MCF 10A (cell line): ENCODE data around the gene NEURL4. TPM values are rescaled to one million over a fixed set of nuclear protein-coding genes. Genes with fewer than 3 reads are reported as not detected.

Source experiments
- BruUV-seq: library from RNA; stranded (reverse); fragments of 400-500 nt; replicated peaks from 2 replicates; lab custom pipeline; 2021; lab: Mats Ljungman, UMichigan
- CTCF ChIA-PET: fragments of 300-600 bp; sonication (Branson Sonifier 250); formaldehyde crosslinking; extraction: SDS; loops from one replicate; lab custom pipeline; 2021; ENCODE audit warnings: antibody characterized with exemption, inconsistent platforms; lab: Yijun Ruan, JAX
- POLR2A ChIA-PET: fragments of 300-600, 350-650 bp; sonication (Branson Sonifier 250); formaldehyde crosslinking; extraction: SDS; loops from one replicate; lab custom pipeline; 2020; ENCODE audit warnings: antibody characterized with exemption, inconsistent platforms; lab: Yijun Ruan, JAX
- DNase-seq: peaks from one replicate; pipeline ENCODE4 v3.0.0-alpha.2; 2018; ENCODE audit not compliant: unreplicated experiment
- H3K27ac Mint-ChIP-seq: one replicate; pipeline ENCODE4 v1.8.0; 2022; ENCODE audit warnings: mild to moderate bottlenecking, low read depth, mixed read lengths; ENCODE audit not compliant: unreplicated experiment
- H3K27me3 Mint-ChIP-seq: one replicate; pipeline ENCODE4 v1.8.0; 2022; ENCODE audit warnings: mixed read lengths; ENCODE audit not compliant: insufficient read depth, unreplicated experiment
- H3K36me3 Mint-ChIP-seq: one replicate; pipeline ENCODE4 v1.8.0; 2022; ENCODE audit warnings: mild to moderate bottlenecking, moderate library complexity, mixed read lengths; ENCODE audit not compliant: insufficient read depth, unreplicated experiment
- H3K4me1 Mint-ChIP-seq: one replicate; pipeline ENCODE4 v1.8.0; 2022; ENCODE audit warnings: mixed read lengths; ENCODE audit not compliant: insufficient read depth, unreplicated experiment
- H3K4me3 Mint-ChIP-seq: one replicate; pipeline ENCODE4 v1.8.0; 2022; ENCODE audit warnings: mild to moderate bottlenecking, moderate library complexity, mixed read lengths; ENCODE audit not compliant: unreplicated experiment
- H3K9me3 Mint-ChIP-seq: one replicate; pipeline ENCODE4 v1.8.0; 2022; ENCODE audit warnings: mixed read lengths; ENCODE audit not compliant: unreplicated experiment
- intact Hi-C: fragments of 100-400 bp; cut with micrococcal nuclease; formaldehyde crosslinking; loops from 2 replicates; pipeline ENCODE4 v1.14.1; 2022
- total RNA-seq: library from RNA; stranded (reverse); gene quantifications from 2 replicates; pipeline ENCODE4 v1.2.3, GENCODE V29; 2022
- TF ChIP-seq, protein P1 (sequence below): fragments of 200-600 bp; IDR thresholded peaks from one replicate; pipeline ENCODE4 v1.8.0; 2022; ENCODE audit warnings: antibody characterized with exemption, mild to moderate bottlenecking; ENCODE audit not compliant: unreplicated experiment

NEURL4 gene
- total RNA-seq, 1 experiment from 2014 or later = 39.3 TPM

DNA sequence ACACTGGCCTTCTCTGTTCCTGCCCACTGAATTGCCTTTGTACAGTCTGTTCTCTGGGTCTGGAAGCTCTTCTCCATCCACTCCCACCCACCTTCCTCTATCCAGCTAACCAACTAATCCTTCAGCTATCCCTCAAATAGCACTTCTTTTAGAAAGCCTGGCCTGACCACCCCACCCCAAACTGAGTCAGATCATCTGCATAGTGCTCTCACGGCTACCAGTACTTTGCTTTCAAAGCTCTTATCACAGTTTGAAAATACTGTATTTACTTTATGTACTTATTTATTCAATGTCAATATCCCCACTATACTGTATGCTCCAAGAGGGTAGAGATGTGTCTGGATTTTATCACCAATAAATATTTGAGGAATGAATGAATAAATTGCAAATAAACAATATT lies 62.4 kb downstream of the NEURL4 start:
- no peak for DNase-seq
- Mint-ChIP-seq H3K36me3 (no peaks in the 10 kb centered on the region), H3K9me3 (no peaks in the 10 kb centered on the region), H3K4me3 (no peak overlapping the region), H3K27me3 (no peaks in the 10 kb centered on the region), H3K4me1 (peaks cover 29% of the 10 kb centered on the region), H3K27ac (no peak overlapping the region)
- ChIA-PET CTCF (interaction anchor here (0.6 to 1.5 kb wide), 6 partner anchors 29 to 363 kb away, joined by 3 to 4 read pairs (median 3); no protein-coding TSS in a partner anchor), POLR2A (interaction anchor here (1.2 kb wide), 1 partner anchor 19 kb away, joined by 4 read pairs; no protein-coding TSS in a partner anchor)
- TF ChIP-seq, protein P1, sequence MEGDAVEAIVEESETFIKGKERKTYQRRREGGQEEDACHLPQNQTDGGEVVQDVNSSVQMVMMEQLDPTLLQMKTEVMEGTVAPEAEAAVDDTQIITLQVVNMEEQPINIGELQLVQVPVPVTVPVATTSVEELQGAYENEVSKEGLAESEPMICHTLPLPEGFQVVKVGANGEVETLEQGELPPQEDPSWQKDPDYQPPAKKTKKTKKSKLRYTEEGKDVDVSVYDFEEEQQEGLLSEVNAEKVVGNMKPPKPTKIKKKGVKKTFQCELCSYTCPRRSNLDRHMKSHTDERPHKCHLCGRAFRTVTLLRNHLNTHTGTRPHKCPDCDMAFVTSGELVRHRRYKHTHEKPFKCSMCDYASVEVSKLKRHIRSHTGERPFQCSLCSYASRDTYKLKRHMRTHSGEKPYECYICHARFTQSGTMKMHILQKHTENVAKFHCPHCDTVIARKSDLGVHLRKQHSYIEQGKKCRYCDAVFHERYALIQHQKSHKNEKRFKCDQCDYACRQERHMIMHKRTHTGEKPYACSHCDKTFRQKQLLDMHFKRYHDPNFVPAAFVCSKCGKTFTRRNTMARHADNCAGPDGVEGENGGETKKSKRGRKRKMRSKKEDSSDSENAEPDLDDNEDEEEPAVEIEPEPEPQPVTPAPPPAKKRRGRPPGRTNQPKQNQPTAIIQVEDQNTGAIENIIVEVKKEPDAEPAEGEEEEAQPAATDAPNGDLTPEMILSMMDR = no peak
- BruUV-seq = no TSS peak
- intact Hi-C loops = no loop called here

Other genes starting within 250 kb of the NEURL4 start
- not detected in 2 replicates for gene CLEC10A, start 249.1 kb downstream of the NEURL4 start, total RNA-seq
- gene ASGR2, start 214.5 kb downstream of the NEURL4 start, total RNA-seq = not detected in 2 replicates
- gene ASGR1, start 150.0 kb downstream of the NEURL4 start, total RNA-seq = 0.37 and 0.59 TPM in 2 replicates
- gene DLG4, start 109.5 kb downstream of the NEURL4 start, total RNA-seq = 7.6 TPM in 2 replicates
- 387 and 413 TPM in 2 replicates for gene ACADVL, start 109.4 kb downstream of the NEURL4 start, total RNA-seq
- 34.9 and 37.4 TPM in 2 replicates for gene DVL2, start 94.8 kb downstream of the NEURL4 start, total RNA-seq
- 41.8 and 47.1 TPM in 2 replicates for gene PHF23, start 89.9 kb downstream of the NEURL4 start, total RNA-seq
- gene GABARAP, start 86.9 kb downstream of the NEURL4 start, total RNA-seq = 226 and 294 TPM in 2 replicates
- 145 and 148 TPM in 2 replicates for gene CTDNEP1, start 77.6 kb downstream of the NEURL4 start, total RNA-seq
- 81.0 and 91.3 TPM in 2 replicates for gene ELP5, start 77.1 kb downstream of the NEURL4 start, total RNA-seq
- 20.8 and 23.9 TPM in 2 replicates for gene CLDN7, start 66.9 kb downstream of the NEURL4 start, total RNA-seq
- not detected in 2 replicates for gene SLC2A4, start 47.6 kb downstream of the NEURL4 start, total RNA-seq
- gene YBX2, start 34.7 kb downstream of the NEURL4 start, total RNA-seq = 0.40 and 0.44 TPM in 2 replicates
- 1,142 and 1,190 TPM in 2 replicates for gene EIF5A, start 21.7 kb downstream of the NEURL4 start, total RNA-seq
- 29.4 and 49.8 TPM in 2 replicates for gene GPS2, start 14.0 kb downstream of the NEURL4 start, total RNA-seq
- gene ACAP1, start 7.2 kb upstream of the NEURL4 start, total RNA-seq = 4.4 and 4.9 TPM in 2 replicates
- 9.2 and 10.1 TPM in 2 replicates for gene KCTD11, start 22.8 kb upstream of the NEURL4 start, total RNA-seq
- gene TMEM95, start 25.8 kb upstream of the NEURL4 start, total RNA-seq = not detected in 2 replicates
- gene TNK1, start 51.8 kb upstream of the NEURL4 start, total RNA-seq = 6.4 and 8.0 TPM in 2 replicates
- gene PLSCR3, start 65.2 kb upstream of the NEURL4 start, total RNA-seq = 53.8 and 59.0 TPM in 2 replicates
- gene TMEM256, start 74.8 kb upstream of the NEURL4 start, total RNA-seq = 35.2 and 42.9 TPM in 2 replicates
- 6.7 and 9.0 TPM in 2 replicates for gene NLGN2, start 78.5 kb upstream of the NEURL4 start, total RNA-seq
- not detected in 2 replicates for gene SPEM1, start 91.0 kb upstream of the NEURL4 start, total RNA-seq
- gene SPEM2, start 96.3 kb upstream of the NEURL4 start, total RNA-seq = not detected in 2 replicates
- not detected in 2 replicates for gene SPEM3, start 99.5 kb upstream of the NEURL4 start, total RNA-seq
- gene TMEM102, start 106.1 kb upstream of the NEURL4 start, total RNA-seq = 6.1 and 6.3 TPM in 2 replicates
- gene FGF11, start 110.2 kb upstream of the NEURL4 start, total RNA-seq = 0.84 and 2.1 TPM in 2 replicates
- 3.3 and 7.8 TPM in 2 replicates for gene CHRNB1, start 115.7 kb upstream of the NEURL4 start, total RNA-seq
- gene ZBTB4, start 150.3 kb upstream of the NEURL4 start, total RNA-seq = 26.3 and 29.1 TPM in 2 replicates
- not detected in 2 replicates for gene SLC35G6, start 152.1 kb upstream of the NEURL4 start, total RNA-seq
- 89.6 and 107 TPM in 2 replicates for gene POLR2A, start 155.0 kb upstream of the NEURL4 start, total RNA-seq
- gene TNFSF12, start 219.7 kb upstream of the NEURL4 start, total RNA-seq = 3.5 and 3.9 TPM in 2 replicates
- gene TNFSF13, start 229.4 kb upstream of the NEURL4 start, total RNA-seq = 6.3 and 10.8 TPM in 2 replicates
- gene SENP3, start 232.6 kb upstream of the NEURL4 start, total RNA-seq = 66.9 and 67.3 TPM in 2 replicates